B cell (primary cell): Measurements from ENCODE around the gene ATP2B3. TPM values are rescaled to one million over a fixed set of nuclear protein-coding genes. Genes with fewer than 3 reads are reported as not detected.

Source experiments
- ATAC-seq: fragments of 200-7000 bp; cut with Tn5 transposase; one replicate; pipeline ENCODE4 v1.10.0; 2021; ENCODE audit warnings: low read depth, mild to moderate bottlenecking, moderate number of reproducible peaks, moderate library complexity
- CTCF ChIA-PET: fragments of 350-600 bp; sonication (Branson Sonifier 250); formaldehyde crosslinking; loops from one replicate; lab custom pipeline; 2021; ENCODE audit warnings: antibody characterized with exemption, inconsistent platforms; lab: Charles Lee
- POLR2A ChIA-PET: fragments of 350-600 bp; sonication (Branson Sonifier 250); formaldehyde crosslinking; loops from one replicate; lab custom pipeline; 2021; ENCODE audit warnings: antibody characterized with exemption; lab: Charles Lee
- DNase-seq: peaks from one replicate; pipeline ENCODE4 v3.0.0; 2013
- H2AFZ ChIP-seq: 2 replicates; pipeline ENCODE4 v1.6.1; 2012; ENCODE audit warnings: mild to moderate bottlenecking, low read depth, low read length; ENCODE audit not compliant: insufficient read depth, poor library complexity, severe bottlenecking
- H3K27ac ChIP-seq, 2 donors: 1 replicate in 1 of 2; 2 replicates in 1 of 2; pipeline ENCODE4 v1.5.1; 2012 to 2013; ENCODE audit warnings: low read length in 2 of 2, mild to moderate bottlenecking in 2 of 2, moderate library complexity in 1 of 2
- H3K27me3 ChIP-seq, 4 experiments: fragments of 200-600 bp in 1 of 4; sonication (generic) in 1 of 4; replicated peaks in 1 of 4; 1 replicate in 2 of 4; 2 replicates in 2 of 4; pipeline versions ENCODE4 v1.6.1 to v1.7.0; 2013 to 2016; ENCODE audit warnings: low read length in 3 of 4, mild to moderate bottlenecking in 2 of 4, mixed read lengths in 1 of 4, moderate library complexity in 1 of 4; ENCODE audit not compliant: insufficient read depth in 4 of 4, control insufficient read depth in 3 of 4; ENCODE audit errors: control extremely low read depth in 1 of 4
- H3K36me3 ChIP-seq, 2 experiments: replicated peaks in 1 of 2; 1 replicate in 1 of 2; 2 replicates in 1 of 2; pipeline versions ENCODE4 v1.6.1 to v1.7.1; 2013; ENCODE audit warnings: low read length in 1 of 2; ENCODE audit not compliant: insufficient read depth in 2 of 2, control insufficient read depth in 1 of 2; ENCODE audit errors: control extremely low read depth in 1 of 2, extremely low read depth in 1 of 2
- H3K4me1 ChIP-seq, 2 donors: fragments of 200-600 bp in 1 of 2; sonication (generic) in 1 of 2; 1 replicate in 1 of 2; 2 replicates in 1 of 2; pipeline versions ENCODE4 v1.5.1 to v1.6.1; 2013 to 2017; ENCODE audit warnings: low read length in 2 of 2; ENCODE audit not compliant: control insufficient read depth in 2 of 2, insufficient read depth in 2 of 2
- H3K4me2 ChIP-seq: replicated peaks from 2 replicates; pipeline ENCODE3; 2012; ENCODE audit warnings: mild to moderate bottlenecking, low read depth, low read length; ENCODE audit not compliant: poor library complexity, severe bottlenecking
- H3K4me3 ChIP-seq, 5 experiments: fragments of 200-600 bp in 1 of 5; sonication (generic) in 1 of 5; 1 replicate in 3 of 5; 2 replicates in 2 of 5; pipeline versions ENCODE4 v1.5.1 to v1.7.0; 2011 to 2016; ENCODE audit warnings: low read length in 4 of 5, mild to moderate bottlenecking in 4 of 5, low read depth in 2 of 5, control low read depth in 1 of 5, moderate library complexity in 1 of 5; ENCODE audit not compliant: insufficient read depth in 1 of 5; ENCODE audit errors: control extremely low read depth in 1 of 5, extremely low read depth in 1 of 5
- H3K79me2 ChIP-seq: fragments of 200-600 bp; sonication (generic); one replicate; pipeline ENCODE4 v1.6.0; 2016; ENCODE audit warnings: low read length; ENCODE audit not compliant: control insufficient read depth, insufficient read depth
- H3K9ac ChIP-seq: fragments of 200-600 bp; sonication (generic); 2 replicates; pipeline ENCODE4 v1.6.1; 2017; ENCODE audit warnings: mild to moderate bottlenecking, low read length, moderate library complexity
- H3K9me3 ChIP-seq, 3 donors: one replicate each; pipeline versions ENCODE4 v1.6.1 to v1.7.1; 2013; ENCODE audit warnings: low read length in 2 of 3; ENCODE audit not compliant: control insufficient read depth in 2 of 3, insufficient read depth in 1 of 3; ENCODE audit errors: control extremely low read depth in 1 of 3
- H4K20me1 ChIP-seq: 2 replicates; pipeline ENCODE4 v1.6.0; 2012; ENCODE audit warnings: mild to moderate bottlenecking, low read length; ENCODE audit not compliant: insufficient read depth, control insufficient read depth, poor library complexity, severe bottlenecking
- H3K27ac Mint-ChIP-seq: one replicate; pipeline ENCODE4 v1.8.0; 2021; ENCODE audit warnings: mixed read lengths
- H3K27me3 Mint-ChIP-seq: one replicate; pipeline ENCODE4 v1.8.0; 2021; ENCODE audit warnings: mixed read lengths
- H3K4me1 Mint-ChIP-seq: one replicate; pipeline ENCODE4 v1.8.0; 2021; ENCODE audit warnings: mixed read lengths
- H3K4me3 Mint-ChIP-seq: one replicate; pipeline ENCODE4 v1.8.0; 2021; ENCODE audit warnings: mixed read lengths
- H3K9me3 Mint-ChIP-seq: one replicate; pipeline ENCODE4 v1.8.0; 2022; ENCODE audit warnings: mixed read lengths; ENCODE audit not compliant: insufficient read depth
- CTCF ChIP-seq: fragments of 200-600 bp; IDR thresholded peaks from one replicate; pipeline ENCODE4 v1.8.0; 2022; ENCODE audit warnings: antibody characterized with exemption, mild to moderate bottlenecking
- EZH2 ChIP-seq: IDR thresholded peaks from 2 replicates; pipeline ENCODE4 v1.6.1; 2012; ENCODE audit warnings: borderline replicate concordance, low read depth, mild to moderate bottlenecking, moderate library complexity, low read length; ENCODE audit not compliant: insufficient read depth, poor library complexity, severe bottlenecking
- WGBS: methylation state at CpG from one replicate; pipeline ENCODE4 v1.1.5; 2013; ENCODE audit warnings: missing lambda C conversion rate; ENCODE audit not compliant: insufficient coverage; 5-methylcytosine and 5-hydroxymethylcytosine counted together
- intact Hi-C: fragments of 100-400 bp; cut with micrococcal nuclease; formaldehyde crosslinking; loops from one replicate; pipeline ENCODE4 v1.10.0; 2022
- polyA plus RNA-seq: library from polyadenylated mRNA; depleted of rRNA; stranded (reverse); fragments of >200 nt; gene quantifications from 2 replicates; pipeline ENCODE4 v1.2.3, GENCODE V29; 2012
- total RNA-seq, 2 donors: library from RNA; stranded (reverse); fragments of 120-200 nt in 1 of 2; gene quantifications; 1 replicate in 1 of 2; 2 replicates in 1 of 2; pipeline versions ENCODE4 v1.2.3 to v1.2.4, GENCODE V29; 2013 to 2022

ATP2B3 gene
- total and polyA plus RNA-seq, 2 donors (not counting 1 experiment from before 2014, with no cell fraction given), result not detected

GRCh38 chrX:153547195-153547594 is 29.8 kb downstream of the ATP2B3 start:
- WGBS, result 17% methylated on average over 3 of the region's 7 CpGs
- CTCF ChIA-PET, result interaction anchor here (1.6 kb wide), 1 partner anchor 10 kb away, joined by 3 read pairs; no protein-coding TSS in a partner anchor
- no peak for DNase-seq
- no peak for ATAC-seq
- Histone ChIP-seq H3K9me3 (no peaks in the 10 kb centered on the region), H3K4me1 (no peaks in the 10 kb centered on the region), H3K27me3 (no peaks in the 10 kb centered on the region), H3K9ac (no peak overlapping the region), H4K20me1 (no peaks in the 10 kb centered on the region), H3K36me3 (no peaks in the 10 kb centered on the region), H3K79me2 (no peaks in the 10 kb centered on the region), H3K4me2 (no peak overlapping the region), H3K27ac (no peak overlapping the region), H3K4me3 (no peak overlapping the region), H2AFZ (no peak overlapping the region)
- POLR2A ChIA-PET, result no interaction called here
- Mint-ChIP-seq H3K27me3 (peaks cover 6% of the 10 kb centered on the region), H3K9me3 (no peaks in the 10 kb centered on the region), H3K4me1 (no peaks in the 10 kb centered on the region), H3K27ac (no peak overlapping the region), H3K4me3 (no peak overlapping the region)
- TF ChIP-seq CTCF, result no peak
- intact Hi-C loops, result no loop called here

- Histone ChIP-seq H3K27me3 (no peaks in the 10 kb centered on the region), H3K4me2 (no peak overlapping the region), H3K4me3 (no peak overlapping the region), H2AFZ (no peak overlapping the region), H3K27ac (no peak overlapping the region), H3K9ac (no peak overlapping the region), H3K4me1 (no peaks in the 10 kb centered on the region), H3K9me3 (no peaks in the 10 kb centered on the region), H3K36me3 (no peaks in the 10 kb centered on the region), H3K79me2 (no peaks in the 10 kb centered on the region), H4K20me1 (no peaks in the 10 kb centered on the region)
- H3K4me3 Mint-ChIP-seq, result no peak overlapping the region
- H3K9me3 Mint-ChIP-seq, result no peaks in the 10 kb centered on the region
- WGBS, result 93% methylated on average over 8 of the region's 17 CpGs
- ChIA-PET POLR2A (interaction anchor here (0.6 kb wide), 1 partner anchor 8 kb away, joined by 3 read pairs; no protein-coding TSS in a partner anchor), CTCF (interaction anchor here (9.2 kb wide), 1 partner anchor 116 kb away, joined by 97 read pairs; no protein-coding TSS in a partner anchor)
- H3K27me3 Mint-ChIP-seq, result peaks cover 6% of the 10 kb centered on the region
- DNase-seq (no peak), ATAC-seq (no peak)
- TF ChIP-seq EZH2 (no peak), CTCF (no peak)
- no peak overlapping the region for H3K27ac Mint-ChIP-seq
- intact Hi-C loops, result no loop called here
- H3K4me1 Mint-ChIP-seq, result no peaks in the 10 kb centered on the region
Observed at GRCh38 chrX:153549231-153549630, 31.8 kb downstream of the ATP2B3 start.
